HCT116 (cell line): Measurements from ENCODE around the gene FREM3. TPM values are rescaled to one million over a fixed set of nuclear protein-coding genes. Genes with fewer than 3 reads are reported as not detected.

ENCODE experiments used
- ATAC-seq: fragments of 200-7000 bp; cut with Tn5 transposase; 2 replicates; pipeline ENCODE4 v1.9.1; 2020; ENCODE audit warnings: mild to moderate bottlenecking, moderate library complexity
- BruUV-seq: library from RNA; stranded (reverse); fragments of 400-500 nt; replicated peaks from 2 replicates; lab custom pipeline; 2021; lab: Mats Ljungman, UMichigan
- CTCF ChIA-PET: fragments of 300-600 bp; sonication (Branson Sonifier 250); formaldehyde crosslinking; loops from one replicate; lab custom pipeline; 2021; ENCODE audit warnings: antibody characterized with exemption; lab: Charles Lee
- POLR2A ChIA-PET: fragments of 300-600, 350-600 bp; sonication (Branson Sonifier 250); formaldehyde crosslinking; loops from one replicate; lab custom pipeline; 2021; ENCODE audit warnings: antibody characterized with exemption; lab: Charles Lee
- RAD21 ChIA-PET, 2 experiments: fragments of 300-600 bp; sonication (Branson Sonifier 250); formaldehyde crosslinking; loops; one replicate each; lab custom pipeline; 2023; ENCODE audit warnings: low total read pairs in 2 of 2; ENCODE audit not compliant: uncharacterized antibody in 2 of 2, unreplicated experiment in 2 of 2, low non-redundant PET in 1 of 2; lab: Charles Lee
- DNase-seq: peaks from one replicate; pipeline ENCODE4 v3.0.0-alpha.2; 2010; ENCODE audit warnings: low read depth, low spot score
- H2AFZ ChIP-seq: fragments of 200-600 bp; shearing (Covaris generic), sonication (generic); 2 replicates; pipeline ENCODE4 v1.6.1; 2017; ENCODE audit warnings: low read depth, mixed run types, mixed read lengths, antibody characterized with exemption, low read length; ENCODE audit not compliant: poor library complexity, severe bottlenecking
- H3K27ac ChIP-seq: 2 replicates; pipeline ENCODE4 v1.5.1; 2012; ENCODE audit warnings: low read depth, low read length
- H3K27me3 ChIP-seq: fragments of 200-600 bp; sonication (generic); 2 replicates; pipeline ENCODE4 v1.6.1; 2016; ENCODE audit warnings: mixed run types, low read length, mixed read lengths; ENCODE audit not compliant: insufficient read depth
- H3K36me3 ChIP-seq, 2 experiments: fragments of 200-500 bp in 1 of 2; fragments of 200-600 bp in 1 of 2; sonication (Bioruptor generic) in 1 of 2; sonication (generic) in 1 of 2; 2 replicates each; pipeline versions ENCODE4 v1.5.1 to v1.6.1; 2014 to 2016; ENCODE audit warnings: low read length in 2 of 2, inconsistent platforms in 1 of 2, mixed read lengths in 1 of 2, mixed run types in 1 of 2; ENCODE audit not compliant: insufficient read depth in 2 of 2, control insufficient read depth in 1 of 2
- H3K4me1 ChIP-seq, 2 experiments: fragments of 200-600 bp in 1 of 2; sonication (generic) in 1 of 2; 2 replicates each; pipeline versions ENCODE4 v1.5.1 to v1.6.1; 2012 to 2017; ENCODE audit warnings: low read length in 2 of 2, inconsistent platforms in 1 of 2, mild to moderate bottlenecking in 1 of 2, mixed read lengths in 1 of 2, mixed run types in 1 of 2, moderate library complexity in 1 of 2; ENCODE audit not compliant: insufficient read depth in 2 of 2, control insufficient read depth in 1 of 2
- H3K4me2 ChIP-seq: fragments of 200-600 bp; sonication (generic); 2 replicates; pipeline ENCODE4 v1.6.1; 2017; ENCODE audit warnings: mixed run types, low read length, mixed read lengths
- H3K4me3 ChIP-seq, 2 experiments: fragments of 200-600 bp in 1 of 2; sonication (generic) in 1 of 2; replicated peaks in 1 of 2; 2 replicates each; pipeline ENCODE4 v1.5.1; 2011 to 2016; ENCODE audit warnings: low read length in 2 of 2, control low read depth in 1 of 2, low read depth in 1 of 2, mild to moderate bottlenecking in 1 of 2, mixed read lengths in 1 of 2, mixed run types in 1 of 2
- H3K79me2 ChIP-seq: fragments of 200-600 bp; sonication (generic); 2 replicates; pipeline ENCODE4 v1.6.1; 2017; ENCODE audit warnings: mild to moderate bottlenecking, mixed run types, low read length, moderate library complexity, mixed read lengths; ENCODE audit not compliant: insufficient read depth
- H3K9ac ChIP-seq: fragments of 200-600 bp; sonication (generic); 2 replicates; pipeline ENCODE4 v1.6.1; 2016; ENCODE audit warnings: low read length, mixed read lengths
- H3K9me2 ChIP-seq: fragments of 200-600 bp; sonication (generic), shearing (Covaris generic); 2 replicates; pipeline ENCODE4 v1.6.1; 2017; ENCODE audit warnings: mixed run types, mild to moderate bottlenecking, moderate library complexity; ENCODE audit not compliant: insufficient read depth
- H3K9me3 ChIP-seq, 2 experiments: fragments of 200-500 bp in 1 of 2; fragments of 200-600 bp in 1 of 2; sonication (Bioruptor generic) in 1 of 2; sonication (generic) in 1 of 2; 2 replicates each; pipeline ENCODE4 v1.6.1; 2014 to 2017; ENCODE audit warnings: low read length in 2 of 2, mixed read lengths in 2 of 2, inconsistent platforms in 1 of 2, low read depth in 1 of 2, mild to moderate bottlenecking in 1 of 2, mixed run types in 1 of 2, moderate library complexity in 1 of 2; ENCODE audit not compliant: control insufficient read depth in 1 of 2, insufficient read depth in 1 of 2
- H4K20me1 ChIP-seq: fragments of 200-600 bp; sonication (generic), shearing (Covaris generic); 2 replicates; pipeline ENCODE4 v1.6.1; 2017; ENCODE audit warnings: mixed run types, mild to moderate bottlenecking, moderate library complexity; ENCODE audit not compliant: insufficient read depth
- CEBPB ChIP-seq: IDR thresholded peaks from 2 replicates; pipeline ENCODE4 v1.6.1; 2012; ENCODE audit warnings: low read depth
- EZH2phosphoT487 ChIP-seq: fragments of 200-600 bp; IDR thresholded peaks from 2 replicates; pipeline ENCODE4 v1.6.1; 2018; ENCODE audit warnings: antibody characterized with exemption, borderline replicate concordance
- RAD21 ChIP-seq: IDR thresholded peaks from 2 replicates; pipeline ENCODE4 v1.6.1; 2012; ENCODE audit warnings: low read depth, mild to moderate bottlenecking
- SP1 ChIP-seq: IDR thresholded peaks from 2 replicates; pipeline ENCODE4 v1.6.1; 2012; ENCODE audit warnings: low read depth
- YY1 ChIP-seq: IDR thresholded peaks from 2 replicates; pipeline ENCODE4 v1.6.1; 2011; ENCODE audit warnings: low read length, low read depth, moderate library complexity, mild to moderate bottlenecking; ENCODE audit not compliant: insufficient replicate concordance; ENCODE audit errors: extremely low read depth
- ZNF274 ChIP-seq: fragments of 200-500 bp; sonication (Bioruptor generic); IDR thresholded peaks from 2 replicates; pipeline ENCODE4 v1.6.1; 2014; ENCODE audit warnings: mild to moderate bottlenecking, low read depth, low read length, inconsistent platforms
- intact Hi-C: fragments of 100-400 bp; cut with micrococcal nuclease; formaldehyde crosslinking; loops from 2 replicates; pipeline ENCODE4 v1.10.0; 2022
- total RNA-seq: library from RNA; stranded (reverse); gene quantifications from one replicate; pipeline ENCODE4 v1.2.1, GENCODE V29; 2021; ENCODE audit not compliant: unreplicated experiment

The FREM3 gene
- total RNA-seq, 1 experiment from 2014 or later: not detected

DNA sequence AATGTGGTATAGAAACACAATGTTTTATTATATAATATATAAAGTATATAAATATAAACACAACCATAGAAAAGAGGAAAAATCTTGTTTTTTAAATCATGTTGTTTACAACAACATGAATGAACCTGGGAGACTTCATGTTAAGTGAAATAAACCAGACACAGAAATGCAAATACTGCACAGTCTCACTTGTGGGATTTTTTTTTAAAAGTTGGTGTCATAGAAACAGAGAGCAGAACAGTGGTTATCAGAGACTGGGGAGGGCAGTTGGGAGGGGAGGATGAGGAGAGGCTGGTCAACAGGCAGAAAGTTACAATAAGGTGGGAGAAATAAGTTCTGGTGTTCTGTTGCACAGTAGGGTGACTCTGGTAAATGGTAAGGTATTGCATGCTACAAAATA lies 57.1 kb downstream of the FREM3 start:
- H3K4me1 ChIP-seq: no peaks in the 10 kb centered on the region
- DNase-seq (no peak), ATAC-seq (no peak)
- no peaks in the 10 kb centered on the region for H3K36me3 ChIP-seq
- no peaks in the 10 kb centered on the region for H3K79me2 ChIP-seq
- intact Hi-C loops: no loop called here
- H3K9me3 ChIP-seq: no peaks in the 10 kb centered on the region
- CTCF ChIA-PET: no interaction called here
- POLR2A ChIA-PET: no interaction called here
- TF ChIP-seq EZH2phosphoT487: no peak
- BruUV-seq: no TSS peak
- RAD21 ChIA-PET: no interaction called here
- no peak overlapping the region for H3K9ac ChIP-seq
- no peak overlapping the region for H2AFZ ChIP-seq
- H3K9me2 ChIP-seq: no peaks in the 10 kb centered on the region
- H4K20me1 ChIP-seq: no peaks in the 10 kb centered on the region
- H3K4me2 ChIP-seq: no peak overlapping the region
- H3K4me3 ChIP-seq: no peak overlapping the region
- no peak overlapping the region for H3K27ac ChIP-seq
- H3K27me3 ChIP-seq: no peaks in the 10 kb centered on the region

DNA sequence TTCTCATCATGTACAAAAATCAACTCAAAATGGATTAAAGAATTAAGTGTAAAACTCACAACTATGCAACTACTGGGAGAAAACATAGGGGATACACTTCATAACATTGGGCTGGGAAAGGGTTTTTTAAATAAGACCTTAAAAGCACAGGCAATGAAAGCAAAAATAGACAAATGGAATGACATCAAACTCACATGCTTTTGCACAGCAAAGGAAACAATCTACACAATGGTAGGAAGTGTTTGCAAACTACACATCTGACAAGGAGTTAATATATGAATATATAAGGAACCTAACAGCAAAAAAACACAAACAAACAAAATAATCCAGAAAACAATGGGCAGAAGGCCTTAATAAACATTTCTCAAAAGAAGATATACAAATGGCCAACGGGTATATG lies 57.9 kb downstream of the FREM3 start:
- ChIA-PET RAD21 (no interaction called here), CTCF (no interaction called here), POLR2A (no interaction called here)
- Histone ChIP-seq H3K9me3 (no peaks in the 10 kb centered on the region), H2AFZ (no peak overlapping the region), H3K79me2 (no peaks in the 10 kb centered on the region), H3K4me1 (no peaks in the 10 kb centered on the region), H3K4me3 (no peak overlapping the region), H3K9me2 (no peaks in the 10 kb centered on the region), H3K36me3 (no peaks in the 10 kb centered on the region), H3K9ac (no peak overlapping the region), H3K27ac (no peak overlapping the region), H3K27me3 (no peaks in the 10 kb centered on the region), H4K20me1 (no peaks in the 10 kb centered on the region), H3K4me2 (no peak overlapping the region)
- no peak for DNase-seq
- intact Hi-C loops: no loop called here
- BruUV-seq: no TSS peak
- TF ChIP-seq YY1 (no peak), ZNF274 (no peak), CEBPB (no peak), RAD21 (no peak), SP1 (no peak)
- ATAC-seq: no peak
